Subcutaneous adipose tissue (tissue), 4 donors: ENCODE measurements around the gene DAAM1. TPM values are rescaled to one million over a fixed set of nuclear protein-coding genes. Genes with fewer than 3 reads are reported as not detected.

ENCODE experiments used
- CTCF ChIP-seq: fragments of 450-650 bp; IDR thresholded peaks from one replicate; pipeline ENCODE4 v1.5.1; 2016; ENCODE audit warnings: low read depth, mild to moderate bottlenecking, control low read depth, antibody characterized with exemption, moderate library complexity
- total RNA-seq, 4 donors: library from RNA; depleted of rRNA; stranded (reverse); fragments of >200 nt; gene quantifications; one replicate each; pipeline ENCODE4 v1.1.0, GENCODE V29; 2016

Gene DAAM1
- total RNA-seq, 4 donors from 2014 or later = 42.3 to 98.0 (median 59.0) TPM

GRCh38 chr14:59246566-59246965 lies 58.1 kb downstream of the DAAM1 start:
- no peak for TF ChIP-seq CTCF

- TF ChIP-seq CTCF = no peak
Measured at GRCh38 chr14:59247801-59248584, 59.5 kb downstream of the DAAM1 start.

GRCh38 chr14:59249029-59249428 lies 60.6 kb downstream of the DAAM1 start:
- TF ChIP-seq CTCF = no peak

GRCh38 chr14:59251811-59252771 lies 63.6 kb downstream of the DAAM1 start:
- no peak for TF ChIP-seq CTCF

GRCh38 chr14:59252772-59253500 lies 64.5 kb downstream of the DAAM1 start:
- no peak for TF ChIP-seq CTCF

GRCh38 chr14:59253527-59253926 lies 65.1 kb downstream of the DAAM1 start:
- no peak for TF ChIP-seq CTCF
